GM12801 (cell line): ENCODE data around the gene HOTAIR.

ENCODE experiments used
- CTCF ChIP-seq: IDR thresholded peaks from one replicate; pipeline ENCODE4 v1.5.1; 2011; ENCODE audit warnings: control low read depth; ENCODE audit not compliant: insufficient read length; ENCODE audit errors: extremely low read depth

HOTAIR gene

GRCh38 chr12:53985692-53985993, 10.9 kb upstream of the HOTAIR start:
- no peak for TF ChIP-seq CTCF

- no peak for TF ChIP-seq CTCF
Measured at GRCh38 chr12:53984901-53985691, 10.3 kb upstream of the HOTAIR start, which contains the start of gene HOXC10. HOXC10 (plus strand) TSS chr12:53985146; CDS start chr12:53985260, 114 bp downstream.

- TF ChIP-seq CTCF: no peak
Measured at GRCh38 chr12:53983950-53984572, 9.3 kb upstream of the HOTAIR start.

- TF ChIP-seq CTCF: no peak
Measured at GRCh38 chr12:53983568-53983949, 8.8 kb upstream of the HOTAIR start.

- TF ChIP-seq CTCF: no peak
Measured at GRCh38 chr12:53982648-53983567, 8.2 kb upstream of the HOTAIR start.

- no peak for TF ChIP-seq CTCF
Measured at GRCh38 chr12:53981634-53982565, 7.1 kb upstream of the HOTAIR start.
